RPMI7951 (cell line): ENCODE results near the gene SCARF2. TPM values are rescaled to one million over a fixed set of nuclear protein-coding genes. Genes with fewer than 3 reads are reported as not detected.
"Not testable (repeated sequence)": the region's sequence is repeated elsewhere in the genome, so short reads cannot be mapped to it uniquely, and the experiment has no call there.

ENCODE experiments used
- DNase-seq: peaks from one replicate; pipeline ENCODE4 v3.0.0-alpha.2; 2012; ENCODE audit warnings: low read depth
- total RNA-seq: library from RNA; depleted of rRNA; stranded (reverse); fragments of >200 nt; shearing (Covaris generic); gene quantifications from 2 replicates; pipeline ENCODE4 v1.2.3, GENCODE V29; 2014; rRNA removed

Gene SCARF2
- total RNA-seq, 1 experiment from 2014 or later = 6.0 TPM

DNA sequence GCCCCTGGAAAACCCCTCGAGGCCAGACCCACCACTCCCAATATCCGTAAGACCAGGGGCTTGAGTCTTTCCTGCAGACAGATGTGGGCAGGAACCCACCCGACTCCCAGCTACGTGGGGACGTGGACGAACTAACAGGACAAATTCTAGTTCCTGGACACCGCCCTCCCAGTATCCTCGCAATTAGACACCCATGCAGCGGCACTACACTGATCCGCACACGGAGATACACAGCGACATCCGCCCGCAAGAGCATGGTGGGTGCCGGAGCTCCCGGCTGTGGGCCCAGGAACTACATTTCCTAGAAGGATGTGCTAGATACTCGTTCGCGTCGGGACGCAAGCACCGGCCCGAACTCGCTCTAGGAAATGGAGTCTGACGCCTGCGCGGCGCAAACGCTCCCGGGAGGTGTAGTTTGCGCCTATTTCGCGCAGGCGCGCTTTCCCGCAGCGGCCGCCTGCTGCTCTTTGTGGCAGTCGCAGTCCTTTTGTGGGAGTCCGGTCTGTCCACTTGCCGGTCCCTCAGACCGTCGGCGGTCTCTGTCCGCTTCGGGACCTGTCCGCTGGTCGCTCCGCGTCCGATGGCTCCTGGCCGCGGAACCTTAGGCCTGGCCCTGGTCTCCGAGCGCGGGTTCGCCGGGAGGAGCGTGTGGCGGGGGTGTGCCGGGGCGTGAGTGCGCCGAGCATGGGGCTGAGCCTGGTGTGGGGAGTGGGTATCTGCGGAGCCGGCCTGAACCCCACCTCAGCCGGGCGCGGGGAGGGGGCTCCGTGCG lies 43.7 kb downstream of the SCARF2 start, which contains the start of gene ZNF74:
Gene ZNF74, plus strand, starts transcription at position 447 of the 772 bp plus-strand sequence. CDS start 478 bp downstream, outside the sequence.
- DNase-seq = peak; percentile 87

DNA sequence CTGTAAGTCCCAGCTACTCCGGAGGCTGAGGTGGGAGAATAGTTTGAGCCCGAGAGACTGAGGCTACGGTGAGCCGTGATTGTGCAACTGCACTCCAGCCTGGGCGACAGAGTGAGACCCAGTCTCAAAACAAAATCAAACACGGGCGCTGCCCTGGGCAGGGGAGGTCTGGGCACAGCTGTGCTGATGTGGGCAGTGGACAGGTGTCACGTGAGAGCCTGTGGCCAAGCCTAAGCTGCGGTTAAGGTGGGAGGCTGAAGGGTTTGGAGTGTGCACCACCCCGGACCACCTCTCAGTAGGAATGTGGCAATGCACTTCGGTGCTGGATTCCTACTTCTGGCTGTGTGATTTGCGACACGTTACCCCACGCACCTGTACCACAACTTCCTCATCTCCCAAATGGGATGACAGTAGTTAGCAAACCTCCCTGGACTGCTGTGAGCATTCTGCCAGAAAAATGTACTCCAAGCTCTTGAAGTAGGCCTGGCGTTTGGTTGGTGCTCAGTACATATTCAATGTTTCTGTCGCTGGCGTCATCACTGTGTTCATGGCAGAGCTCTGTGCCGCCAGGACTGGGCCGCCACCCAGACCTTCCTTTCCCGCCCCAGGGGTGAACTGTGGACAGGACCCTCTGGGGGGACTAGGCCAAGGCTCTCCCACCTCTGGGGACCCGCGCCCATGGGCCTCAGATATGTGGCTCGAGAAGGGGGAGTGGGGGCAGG lies 44.5 kb downstream of the SCARF2 start:
- DNase-seq = no peak

DNA sequence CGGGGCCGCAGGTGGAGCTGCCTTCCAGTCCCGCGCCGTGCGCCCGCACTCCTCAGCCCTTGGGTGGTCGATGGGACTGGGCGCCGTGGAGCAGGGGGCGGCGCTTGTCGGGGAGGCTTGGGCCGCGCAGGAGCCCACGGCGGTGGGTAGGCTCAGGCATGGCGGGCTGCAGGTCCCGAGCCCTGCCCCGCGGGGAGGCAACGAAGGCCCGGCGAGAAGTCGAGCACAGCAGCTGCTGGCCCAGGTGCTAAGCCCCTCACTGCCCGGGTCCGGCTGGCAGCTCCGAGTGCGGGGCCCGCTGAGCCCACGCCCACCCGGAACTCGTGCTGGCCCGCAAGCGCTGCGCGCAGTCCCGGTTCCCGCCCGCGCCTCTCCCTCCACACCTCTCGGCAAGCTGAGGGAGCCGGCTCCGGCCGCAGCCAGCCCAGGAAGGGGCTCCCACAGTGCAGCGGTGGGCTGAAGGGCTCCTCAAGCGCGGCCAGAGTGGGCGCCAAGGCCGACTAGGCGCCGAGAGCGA lies 45.2 kb downstream of the SCARF2 start:
- not testable (repeated sequence) for DNase-seq

DNA sequence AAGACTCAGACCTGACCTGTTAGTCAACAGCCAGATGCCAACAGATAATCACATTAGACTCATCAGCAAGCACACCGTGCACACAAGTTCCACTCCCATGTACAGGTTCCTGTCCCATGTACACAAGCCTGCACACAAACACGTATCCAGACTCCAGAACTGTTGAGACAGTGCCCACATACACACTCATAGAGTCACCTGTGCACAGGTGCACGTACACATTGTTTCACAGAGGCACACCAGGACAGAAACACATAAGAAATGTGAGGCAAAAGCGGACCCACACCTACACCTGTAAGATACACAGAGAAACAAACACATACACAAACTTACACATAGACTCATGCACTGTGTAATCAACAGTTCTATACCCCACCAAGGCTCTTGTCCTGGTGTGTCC lies 46.4 kb downstream of the SCARF2 start:
- no peak for DNase-seq

DNA sequence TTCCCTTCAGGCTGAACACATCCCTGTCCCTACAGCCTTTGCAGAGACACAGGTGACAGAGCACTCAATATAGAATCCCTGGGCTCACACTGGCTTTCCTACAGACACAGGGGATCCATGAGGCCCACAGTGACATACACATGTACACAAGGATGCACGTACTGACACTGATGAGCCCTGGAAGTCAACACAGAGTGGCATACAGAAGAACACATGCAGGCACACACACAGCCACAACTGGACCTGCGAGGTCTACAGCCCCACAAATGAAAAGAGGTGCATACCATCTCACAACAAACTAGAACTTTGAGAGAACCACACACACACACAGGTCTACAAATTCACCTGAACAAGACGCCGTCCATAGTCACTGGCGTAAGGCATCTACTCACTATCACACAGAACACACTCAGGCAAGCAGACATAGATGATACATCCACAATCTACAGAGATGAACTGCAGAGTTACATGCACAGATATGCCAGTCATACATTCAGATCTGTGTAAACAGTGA lies 47.2 kb downstream of the SCARF2 start:
- no peak for DNase-seq

DNA sequence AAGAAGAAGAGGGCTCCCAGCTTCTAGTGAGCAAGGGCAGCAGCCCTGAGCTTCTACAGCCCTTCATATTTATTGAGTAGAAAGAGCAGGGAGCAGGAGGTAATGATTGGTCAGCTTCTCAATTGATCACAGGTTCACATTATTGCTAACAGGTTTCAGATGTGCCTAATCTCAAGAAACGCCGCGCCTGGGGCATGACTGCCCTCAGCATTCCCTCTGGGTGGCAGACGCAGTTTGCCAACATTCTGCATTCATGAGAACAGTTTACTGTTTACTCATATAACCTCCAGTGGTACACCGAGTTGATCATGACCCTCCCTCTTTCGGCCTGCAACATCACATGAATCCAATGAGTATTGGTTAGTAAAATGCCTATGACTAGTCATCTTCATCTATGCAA lies 48.3 kb downstream of the SCARF2 start:
- no peak for DNase-seq

DNA sequence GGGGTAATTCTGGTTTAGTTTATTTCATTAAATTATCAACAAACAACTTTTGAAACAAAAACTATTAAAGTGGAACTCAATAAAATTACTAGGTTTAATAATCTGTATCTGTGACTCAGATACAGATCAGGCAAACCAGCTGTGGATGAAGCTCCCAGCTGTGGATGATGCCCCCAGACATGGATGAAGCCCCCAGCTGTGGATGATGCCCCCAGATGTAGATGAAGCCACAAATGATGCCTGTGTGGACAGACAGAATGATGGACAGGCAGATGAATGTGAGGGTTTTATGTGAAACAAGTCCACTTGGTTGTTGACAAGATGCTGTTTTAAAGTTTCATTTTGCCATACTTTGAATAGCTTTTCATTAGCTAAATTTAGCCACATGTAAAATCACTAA lies 49.4 kb downstream of the SCARF2 start:
- DNase-seq = no peak

- no peak for DNase-seq
These were observed 50.7 kb downstream of the SCARF2 start for GRCh38 chr22:20386972-20387371.

DNA sequence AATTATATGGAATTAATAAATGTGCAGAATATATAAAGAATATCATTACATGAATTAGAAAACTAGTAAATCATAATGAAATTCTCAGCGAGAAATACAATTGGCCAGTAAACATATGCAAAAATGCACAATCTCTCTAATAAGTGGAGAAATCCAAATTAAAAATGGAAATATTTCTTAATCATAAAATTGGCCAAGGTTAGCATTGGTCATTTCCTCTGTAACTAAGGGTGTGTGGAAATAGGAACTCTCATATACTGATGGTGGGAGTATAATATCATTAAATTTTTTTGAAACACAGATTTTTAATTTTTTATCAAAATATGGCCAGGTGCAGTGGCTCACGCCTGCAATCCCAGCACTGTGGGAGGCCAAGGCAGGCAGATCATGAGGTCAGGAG lies 51.3 kb downstream of the SCARF2 start:
- no peak for DNase-seq

DNA sequence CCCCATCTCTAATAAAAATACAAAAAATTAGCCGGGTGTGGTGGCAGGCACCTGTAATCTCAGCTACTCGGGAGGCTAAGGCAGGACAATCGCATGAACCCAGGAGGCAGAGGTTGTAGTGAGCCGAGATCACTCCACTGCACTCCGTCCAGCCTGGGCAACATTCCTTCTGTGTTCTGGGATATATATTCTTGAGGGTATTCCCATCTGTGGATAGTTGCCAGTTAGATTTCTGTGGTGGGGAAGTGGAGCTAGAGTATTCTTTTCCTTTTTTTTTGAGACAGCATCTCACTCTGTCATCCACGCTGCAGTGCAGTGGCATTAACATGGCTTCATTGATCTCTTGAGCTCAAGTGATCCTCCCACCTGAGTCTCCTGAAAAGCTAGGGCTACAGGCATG lies 52.8 kb downstream of the SCARF2 start:
- no peak for DNase-seq

- no peak for DNase-seq
These were observed 53.5 kb downstream of the SCARF2 start for GRCh38 chr22:20384171-20384570.

- DNase-seq = no peak
These were observed 54.1 kb downstream of the SCARF2 start for GRCh38 chr22:20383538-20383937.

GRCh38 chr22:20380486-20380885 lies 57.1 kb downstream of the SCARF2 start:
- DNase-seq = no peak

DNA sequence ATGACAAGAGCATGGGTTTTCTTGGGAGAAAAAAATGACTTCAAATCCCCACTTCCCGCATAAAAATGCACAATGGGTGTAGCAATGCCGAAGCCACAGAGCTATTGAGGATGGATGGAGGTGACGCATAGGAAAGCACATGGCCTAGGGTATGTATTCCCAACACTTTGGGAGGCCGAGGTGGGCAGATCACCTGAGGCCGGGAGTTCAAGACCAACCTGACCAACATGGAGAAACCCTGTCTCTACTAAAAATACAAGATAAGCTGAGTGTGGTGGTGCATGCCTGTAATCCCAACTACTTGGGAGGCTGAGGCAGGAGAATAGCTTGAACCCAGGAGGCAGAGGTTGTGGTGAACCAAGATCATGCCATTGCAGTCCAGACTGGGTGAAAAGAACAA lies 58.9 kb downstream of the SCARF2 start:
- DNase-seq = not testable (repeated sequence)

DNA sequence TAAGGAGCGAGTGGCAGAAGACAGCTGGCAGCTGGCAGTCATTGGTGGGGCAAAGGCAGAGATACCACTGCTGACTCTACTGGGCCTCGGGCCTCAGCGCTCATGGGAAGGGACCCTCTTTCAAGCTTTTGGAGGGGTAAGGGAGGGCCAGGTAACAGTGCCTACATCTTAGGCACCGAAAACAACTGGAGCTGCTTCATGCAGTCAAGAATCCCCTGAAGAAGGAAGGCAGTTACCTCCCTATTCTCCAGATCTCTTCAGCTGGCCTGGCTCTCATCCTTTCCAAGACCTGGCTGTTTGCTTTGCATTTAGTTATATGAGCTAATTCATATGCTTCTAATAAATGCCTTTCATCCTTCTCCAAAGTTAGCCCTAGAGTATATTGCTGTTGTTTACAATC lies 59.5 kb downstream of the SCARF2 start:
- DNase-seq = no peak

- DNase-seq = not testable (repeated sequence)
These were observed 60.6 kb downstream of the SCARF2 start for GRCh38 chr22:20376983-20377382.

GRCh38 chr22:20376281-20376680 lies 61.3 kb downstream of the SCARF2 start:
- DNase-seq = not testable (repeated sequence)

Other genes with a start within 250 kb of the SCARF2 start
- gene RTN4R, start 169.5 kb downstream of the SCARF2 start, total RNA-seq = 0.12 and 0.39 TPM in 2 replicates
- gene DGCR6L, start 117.8 kb downstream of the SCARF2 start, total RNA-seq = 39.7 and 41.8 TPM in 2 replicates
- gene ZNF74, start 43.7 kb downstream of the SCARF2 start, total RNA-seq = 3.2 and 6.5 TPM in 2 replicates
- 7.0 and 7.4 TPM in 2 replicates for gene KLHL22, start 58.0 kb upstream of the SCARF2 start, total RNA-seq
- gene MED15, start 69.8 kb upstream of the SCARF2 start, total RNA-seq = 19.5 and 26.9 TPM in 2 replicates